GM12865 (cell line): Measurements from ENCODE around the gene RPL12.

Experiments
- DNase-seq: peaks from one replicate; pipeline ENCODE4 v3.0.0; 2010; ENCODE audit warnings: low read depth
- H3K4me3 ChIP-seq: 2 replicates; pipeline ENCODE4 v1.5.1; 2011; ENCODE audit warnings: mild to moderate bottlenecking, low read depth, low read length, control low read depth
- CTCF ChIP-seq: IDR thresholded peaks from 2 replicates; pipeline ENCODE4 v1.5.1; 2011; ENCODE audit warnings: low read length, control low read depth, low read depth, inconsistent platforms; ENCODE audit not compliant: insufficient read depth; ENCODE audit errors: missing control alignments

The RPL12 gene

GRCh38 chr9:127489471-127490115 is 38.4 kb upstream of the RPL12 start:
- no peak for DNase-seq
- H3K4me3 ChIP-seq, result no peak overlapping the region
- TF ChIP-seq CTCF, result no peak

GRCh38 chr9:127488946-127489345 is 37.7 kb upstream of the RPL12 start:
- H3K4me3 ChIP-seq, result no peak overlapping the region
- TF ChIP-seq CTCF, result no peak
- no peak for DNase-seq

- no peak overlapping the region for H3K4me3 ChIP-seq
- DNase-seq, result no peak
- no peak for TF ChIP-seq CTCF
Measured at GRCh38 chr9:127485995-127486394, 34.8 kb upstream of the RPL12 start.

- no peak for DNase-seq
- TF ChIP-seq CTCF, result no peak
- no peak overlapping the region for H3K4me3 ChIP-seq
Measured at GRCh38 chr9:127482662-127483061, 31.5 kb upstream of the RPL12 start.

GRCh38 chr9:127479507-127480081 is 28.4 kb upstream of the RPL12 start:
- TF ChIP-seq CTCF, result no peak
- no peak overlapping the region for H3K4me3 ChIP-seq
- DNase-seq, result no peak

GRCh38 chr9:127474592-127474991 is 23.4 kb upstream of the RPL12 start:
- H3K4me3 ChIP-seq, result no peak overlapping the region
- no peak for DNase-seq
- no peak for TF ChIP-seq CTCF

GRCh38 chr9:127473932-127474331 is 22.7 kb upstream of the RPL12 start:
- no peak for TF ChIP-seq CTCF
- DNase-seq, result no peak
- H3K4me3 ChIP-seq, result no peak overlapping the region
